ENCODE data around the gene PSMC3IP.

Gene PSMC3IP

DNA sequence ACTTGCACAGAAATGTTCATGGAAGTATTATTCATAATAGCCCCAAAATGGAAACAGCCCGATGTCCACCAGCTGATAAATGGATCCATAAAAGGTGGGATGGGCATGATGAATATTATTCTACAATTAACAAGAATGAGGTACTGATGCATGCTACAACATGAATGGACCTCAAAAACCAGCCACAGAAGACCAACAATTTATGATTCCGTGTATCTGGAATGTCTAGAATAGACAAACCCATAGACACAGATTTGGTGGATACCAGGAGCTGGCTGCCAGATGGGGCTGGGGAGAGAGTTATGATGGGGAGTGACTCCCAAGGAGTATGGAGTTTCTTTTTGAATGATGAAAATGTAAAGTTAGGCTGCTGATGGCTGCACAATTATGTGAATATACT lies 52.3 kb downstream of the PSMC3IP start:
- DNase-seq, result no peak

DNA sequence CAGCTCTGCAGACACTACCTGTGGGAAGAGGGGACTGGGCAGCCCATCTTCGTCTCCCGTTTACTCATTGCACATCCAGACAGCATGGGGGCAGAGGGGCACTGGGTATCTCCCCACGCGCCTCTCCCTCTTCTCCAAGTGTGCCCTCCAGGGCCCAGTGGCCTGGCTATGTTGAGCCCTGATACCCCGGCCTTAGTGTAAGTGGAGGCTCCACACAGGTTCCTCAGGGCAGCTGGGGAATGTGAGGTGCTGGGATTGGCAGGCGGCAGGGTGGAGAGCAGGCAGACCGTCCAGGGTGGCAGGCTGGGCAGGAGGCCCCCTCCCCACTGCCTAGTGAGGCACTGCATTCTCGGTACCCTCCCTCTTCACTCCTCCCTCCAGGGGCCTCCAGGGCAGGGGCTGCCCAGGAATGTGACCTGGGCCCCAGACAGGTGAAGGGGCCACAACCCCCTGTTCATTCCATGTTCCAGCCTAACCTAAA lies 54.7 kb downstream of the PSMC3IP start:
- in situ Hi-C loops (cut with MboI; ENCODE audit: low pct_unique_long_range_greater_than_20kb, low sequenced_read_pairs), result loop anchor here (25.0 kb wide), 1 partner anchor 211 kb away; no protein-coding TSS in a partner anchor
- DNase-seq, result no peak

More for the DNA sequence above, 52.3 kb downstream of the PSMC3IP start:
- in situ Hi-C loops (cut with MboI; ENCODE audit: low pct_unique_long_range_greater_than_20kb, low sequenced_read_pairs), result no loop called here

All from KBM-7 (cell line).